GM21390 (cell line): Measurements from ENCODE around the gene TRAPPC10.

Experiments used
- ATAC-seq: cut with Tn5 transposase; IDR thresholded peaks from one replicate; pipeline ENCODE4 v1.9.1; 2021; ENCODE audit not compliant: unreplicated experiment

TRAPPC10 gene

GRCh38 chr21:44059710-44060109, 47.6 kb downstream of the TRAPPC10 start:
- no peak for ATAC-seq

GRCh38 chr21:44062380-44062779, 50.3 kb downstream of the TRAPPC10 start:
- ATAC-seq = no peak

GRCh38 chr21:44063151-44063912, 51.2 kb downstream of the TRAPPC10 start:
- ATAC-seq = no peak

GRCh38 chr21:44064852-44065403, 52.8 kb downstream of the TRAPPC10 start:
- no peak for ATAC-seq

GRCh38 chr21:44065428-44065827, 53.3 kb downstream of the TRAPPC10 start:
- no peak for ATAC-seq

GRCh38 chr21:44066116-44066515, 54.0 kb downstream of the TRAPPC10 start:
- no peak for ATAC-seq

- ATAC-seq = no peak
Measured at GRCh38 chr21:44067011-44067839, 55.1 kb downstream of the TRAPPC10 start.

- no peak for ATAC-seq
Measured at GRCh38 chr21:44070391-44070790, 58.3 kb downstream of the TRAPPC10 start.

- no peak for ATAC-seq
Measured at GRCh38 chr21:44071359-44072104, 59.4 kb downstream of the TRAPPC10 start.

- no peak for ATAC-seq
Measured at GRCh38 chr21:44072111-44072510, 60.0 kb downstream of the TRAPPC10 start.

- no peak for ATAC-seq
Measured at GRCh38 chr21:44074315-44074958, 62.3 kb downstream of the TRAPPC10 start.

- ATAC-seq = no peak
Measured at GRCh38 chr21:44076316-44076715, 64.2 kb downstream of the TRAPPC10 start.

GRCh38 chr21:44078411-44078981, 66.4 kb downstream of the TRAPPC10 start:
- no peak for ATAC-seq

GRCh38 chr21:44079446-44079845, 67.3 kb downstream of the TRAPPC10 start:
- no peak for ATAC-seq

GRCh38 chr21:44079846-44080245, 67.7 kb downstream of the TRAPPC10 start:
- ATAC-seq = no peak

GRCh38 chr21:44082648-44083440, 70.7 kb downstream of the TRAPPC10 start:
- ATAC-seq = no peak

- no peak for ATAC-seq
Measured at GRCh38 chr21:44083631-44084291, 71.7 kb downstream of the TRAPPC10 start.

GRCh38 chr21:44084496-44085241, 72.6 kb downstream of the TRAPPC10 start:
- no peak for ATAC-seq
